ENCODE results near the gene ATE1.

ATE1 gene

GRCh38 chr10:121879476-121879875 is 48.4 kb downstream of the ATE1 start:
- in situ Hi-C loops (cut with HindIII; ENCODE audit: low sequenced_read_pairs) = no loop called here

- in situ Hi-C loops (cut with HindIII; ENCODE audit: low sequenced_read_pairs) = no loop called here
Measured at GRCh38 chr10:121873236-121873635, 54.6 kb downstream of the ATE1 start.

- in situ Hi-C loops (cut with HindIII; ENCODE audit: low sequenced_read_pairs) = no loop called here
Measured at GRCh38 chr10:121870413-121870812, 57.4 kb downstream of the ATE1 start.

- in situ Hi-C loops (cut with HindIII; ENCODE audit: low sequenced_read_pairs) = no loop called here
Measured at GRCh38 chr10:121865554-121865953, 62.3 kb downstream of the ATE1 start.

GRCh38 chr10:121864653-121865052 is 63.2 kb downstream of the ATE1 start:
- in situ Hi-C loops (cut with HindIII; ENCODE audit: low sequenced_read_pairs) = no loop called here

GRCh38 chr10:121864168-121864567 is 63.7 kb downstream of the ATE1 start:
- in situ Hi-C loops (cut with HindIII; ENCODE audit: low sequenced_read_pairs) = no loop called here

- in situ Hi-C loops (cut with HindIII; ENCODE audit: low sequenced_read_pairs) = no loop called here
Measured at GRCh38 chr10:121862649-121863048, 65.2 kb downstream of the ATE1 start.

GRCh38 chr10:121862042-121862441 is 65.8 kb downstream of the ATE1 start:
- in situ Hi-C loops (cut with HindIII; ENCODE audit: low sequenced_read_pairs) = no loop called here

- in situ Hi-C loops (cut with HindIII; ENCODE audit: low sequenced_read_pairs) = no loop called here
Measured at GRCh38 chr10:121860810-121861209, 67.0 kb downstream of the ATE1 start.

GRCh38 chr10:121854809-121855445 is 72.9 kb downstream of the ATE1 start:
- in situ Hi-C loops (cut with HindIII; ENCODE audit: low sequenced_read_pairs) = no loop called here

GRCh38 chr10:121853950-121854349 is 73.9 kb downstream of the ATE1 start:
- in situ Hi-C loops (cut with HindIII; ENCODE audit: low sequenced_read_pairs) = no loop called here

- in situ Hi-C loops (cut with HindIII; ENCODE audit: low sequenced_read_pairs) = no loop called here
Measured at GRCh38 chr10:121851786-121852185, 76.0 kb downstream of the ATE1 start.

- in situ Hi-C loops (cut with HindIII; ENCODE audit: low sequenced_read_pairs) = no loop called here
Measured at GRCh38 chr10:121848082-121848481, 79.7 kb downstream of the ATE1 start.

GRCh38 chr10:121846555-121846954 is 81.3 kb downstream of the ATE1 start:
- in situ Hi-C loops (cut with HindIII; ENCODE audit: low sequenced_read_pairs) = no loop called here

- in situ Hi-C loops (cut with HindIII; ENCODE audit: low sequenced_read_pairs) = no loop called here
Measured at GRCh38 chr10:121845044-121845784, 82.6 kb downstream of the ATE1 start.

- in situ Hi-C loops (cut with HindIII; ENCODE audit: low sequenced_read_pairs) = no loop called here
Measured at GRCh38 chr10:121844537-121844936, 83.3 kb downstream of the ATE1 start.

GRCh38 chr10:121843379-121843778 is 84.5 kb downstream of the ATE1 start:
- in situ Hi-C loops (cut with HindIII; ENCODE audit: low sequenced_read_pairs) = no loop called here

GRCh38 chr10:121841862-121842261 is 86.0 kb downstream of the ATE1 start:
- in situ Hi-C loops (cut with HindIII; ENCODE audit: low sequenced_read_pairs) = no loop called here

- in situ Hi-C loops (cut with HindIII; ENCODE audit: low sequenced_read_pairs) = no loop called here
Measured at GRCh38 chr10:121838931-121839330, 88.9 kb downstream of the ATE1 start.

GRCh38 chr10:121838149-121838548 is 89.7 kb downstream of the ATE1 start:
- in situ Hi-C loops (cut with HindIII; ENCODE audit: low sequenced_read_pairs) = no loop called here

GRCh38 chr10:121836171-121836570 is 91.7 kb downstream of the ATE1 start:
- in situ Hi-C loops (cut with HindIII; ENCODE audit: low sequenced_read_pairs) = no loop called here

GRCh38 chr10:121835376-121835775 is 92.5 kb downstream of the ATE1 start:
- in situ Hi-C loops (cut with HindIII; ENCODE audit: low sequenced_read_pairs) = no loop called here

- in situ Hi-C loops (cut with HindIII; ENCODE audit: low sequenced_read_pairs) = no loop called here
Measured at GRCh38 chr10:121834757-121835156, 93.1 kb downstream of the ATE1 start.
